Muscle layer of duodenum (tissue), 2 donors: ENCODE data around the gene AFF1.

Experiments used
- H3K27ac ChIP-seq: one replicate; pipeline ENCODE4 v1.7.0; 2013; ENCODE audit warnings: mild to moderate bottlenecking, low read length
- H3K27me3 ChIP-seq: one replicate; pipeline ENCODE4 v1.7.0; 2013; ENCODE audit warnings: low read depth, mild to moderate bottlenecking, control low read depth, low read length
- H3K36me3 ChIP-seq, 2 donors: one replicate each; pipeline ENCODE4 v1.7.0; 2013; ENCODE audit warnings: low read length in 2 of 2, control low read depth in 1 of 2, mild to moderate bottlenecking in 1 of 2; ENCODE audit not compliant: insufficient read depth in 2 of 2, control insufficient read depth in 1 of 2
- H3K4me1 ChIP-seq, 2 donors: one replicate each; pipeline ENCODE4 v1.7.0; 2013; ENCODE audit warnings: low read length in 2 of 2, mild to moderate bottlenecking in 2 of 2, control low read depth in 1 of 2, moderate library complexity in 1 of 2; ENCODE audit not compliant: insufficient read depth in 2 of 2, control insufficient read depth in 1 of 2
- H3K4me3 ChIP-seq, 2 donors: one replicate each; pipeline ENCODE4 v1.7.0; 2013; ENCODE audit warnings: low read length in 2 of 2, low read depth in 1 of 2, mild to moderate bottlenecking in 1 of 2
- H3K9me3 ChIP-seq, 2 donors: one replicate each; pipeline ENCODE4 v1.7.0; 2013; ENCODE audit warnings: low read length in 2 of 2, control low read depth in 1 of 2, mild to moderate bottlenecking in 1 of 2; ENCODE audit not compliant: control insufficient read depth in 1 of 2
- donor health status: healthy.

Gene AFF1

GRCh38 chr4:87019246-87019791, 84.5 kb downstream of the AFF1 start:
- H3K9me3 ChIP-seq = no peaks in the 10 kb centered on the region
- H3K36me3 ChIP-seq = no peaks in the 10 kb centered on the region
- H3K27me3 ChIP-seq = no peaks in the 10 kb centered on the region
- peaks cover 24 to 34% of the 10 kb centered on the region in 2 donors for H3K4me1 ChIP-seq
- H3K4me3 ChIP-seq = no peak overlapping the region
- H3K27ac ChIP-seq = no peak overlapping the region

GRCh38 chr4:87019898-87020297, 85.1 kb downstream of the AFF1 start:
- H3K27ac ChIP-seq = no peak overlapping the region
- no peaks in the 10 kb centered on the region for H3K9me3 ChIP-seq
- H3K36me3 ChIP-seq = no peaks in the 10 kb centered on the region
- no peaks in the 10 kb centered on the region for H3K27me3 ChIP-seq
- peaks cover 21 to 38% of the 10 kb centered on the region in 2 donors for H3K4me1 ChIP-seq
- no peak overlapping the region for H3K4me3 ChIP-seq

GRCh38 chr4:87024201-87024600, 89.4 kb downstream of the AFF1 start:
- H3K4me1 ChIP-seq = peaks cover 17 to 44% of the 10 kb centered on the region in 2 donors
- H3K36me3 ChIP-seq = no peaks in the 10 kb centered on the region
- H3K27ac ChIP-seq = no peak overlapping the region
- no peaks in the 10 kb centered on the region for H3K27me3 ChIP-seq
- no peaks in the 10 kb centered on the region for H3K9me3 ChIP-seq
- H3K4me3 ChIP-seq = no peak overlapping the region

- H3K27ac ChIP-seq = no peak overlapping the region
These were observed 90.3 kb downstream of the AFF1 start for GRCh38 chr4:87025023-87025613.

GRCh38 chr4:87025614-87026041, 90.8 kb downstream of the AFF1 start:
- Histone ChIP-seq H3K36me3 (no peaks in the 10 kb centered on the region), H3K27ac (no peak overlapping the region), H3K9me3 (no peaks in the 10 kb centered on the region), H3K27me3 (no peaks in the 10 kb centered on the region), H3K4me1 (peaks cover 31 to 55% of the 10 kb centered on the region in 2 donors), H3K4me3 (no peak overlapping the region)

More at GRCh38 chr4:87025023-87025613, 90.3 kb downstream of the AFF1 start:
- H3K4me1 ChIP-seq = peaks cover 26 to 49% of the 10 kb centered on the region in 2 donors
- H3K4me3 ChIP-seq = no peak overlapping the region
- no peaks in the 10 kb centered on the region for H3K36me3 ChIP-seq
- H3K27me3 ChIP-seq = no peaks in the 10 kb centered on the region
- no peaks in the 10 kb centered on the region for H3K9me3 ChIP-seq

GRCh38 chr4:87026800-87027495, 92.1 kb downstream of the AFF1 start:
- Histone ChIP-seq H3K4me1 (peaks cover 43 to 68% of the 10 kb centered on the region in 2 donors), H3K9me3 (no peaks in the 10 kb centered on the region), H3K4me3 (no peak overlapping the region), H3K27ac (peak overlapping the region; percentile 35), H3K27me3 (no peaks in the 10 kb centered on the region), H3K36me3 (no peaks in the 10 kb centered on the region)

- no peaks in the 10 kb centered on the region for H3K36me3 ChIP-seq
- peak overlapping the region; percentile 66 for H3K27ac ChIP-seq
- H3K4me3 ChIP-seq = no peak overlapping the region
- peaks cover 54 to 80% of the 10 kb centered on the region in 2 donors for H3K4me1 ChIP-seq
- no peaks in the 10 kb centered on the region for H3K27me3 ChIP-seq
- no peaks in the 10 kb centered on the region for H3K9me3 ChIP-seq
These were observed 94.5 kb downstream of the AFF1 start for GRCh38 chr4:87029356-87029755.

- Histone ChIP-seq H3K27ac (peak overlapping the region; percentile 66), H3K9me3 (no peaks in the 10 kb centered on the region), H3K27me3 (no peaks in the 10 kb centered on the region), H3K36me3 (no peaks in the 10 kb centered on the region), H3K4me3 (peak overlapping the region in 1 of 2 donors; percentile 1), H3K4me1 (peaks cover 55 to 74% of the 10 kb centered on the region in 2 donors)
These were observed 95.3 kb downstream of the AFF1 start for GRCh38 chr4:87030124-87030523.

- Histone ChIP-seq H3K4me3 (peak overlapping the region in 1 of 2 donors; percentile 7), H3K9me3 (no peaks in the 10 kb centered on the region), H3K36me3 (no peaks in the 10 kb centered on the region), H3K4me1 (peaks cover 51 to 67% of the 10 kb centered on the region in 2 donors), H3K27ac (peak overlapping the region; percentile 66), H3K27me3 (no peaks in the 10 kb centered on the region)
These were observed 96.1 kb downstream of the AFF1 start for GRCh38 chr4:87030755-87031441.

- Histone ChIP-seq H3K36me3 (no peaks in the 10 kb centered on the region), H3K27me3 (no peaks in the 10 kb centered on the region), H3K27ac (peak overlapping the region; percentile 66), H3K4me1 (peaks cover 58 to 70% of the 10 kb centered on the region in 2 donors), H3K9me3 (no peaks in the 10 kb centered on the region), H3K4me3 (peak overlapping the region; percentile 9 to 39)
These were observed 97.1 kb downstream of the AFF1 start for GRCh38 chr4:87031920-87032319.

GRCh38 chr4:87032884-87033533, 98.2 kb downstream of the AFF1 start:
- peak overlapping the region; percentile 52 for H3K27ac ChIP-seq
- no peaks in the 10 kb centered on the region for H3K9me3 ChIP-seq
- peak overlapping the region; percentile 22 to 35 for H3K4me3 ChIP-seq
- H3K4me1 ChIP-seq = peaks cover 58 to 75% of the 10 kb centered on the region in 2 donors
- no peaks in the 10 kb centered on the region for H3K36me3 ChIP-seq
- no peaks in the 10 kb centered on the region for H3K27me3 ChIP-seq
